Stimulated activated naive CD4-positive, alpha-beta T cell treated with Interleukin-2 at 50 U/mL for 16 hours (primary cell): Measurements from ENCODE around the gene CHMP3.

Experiments used
- DNase-seq: peaks from one replicate; lab custom pipeline; 2025; lab: John Stamatoyannopoulos, UW

The CHMP3 gene

DNA sequence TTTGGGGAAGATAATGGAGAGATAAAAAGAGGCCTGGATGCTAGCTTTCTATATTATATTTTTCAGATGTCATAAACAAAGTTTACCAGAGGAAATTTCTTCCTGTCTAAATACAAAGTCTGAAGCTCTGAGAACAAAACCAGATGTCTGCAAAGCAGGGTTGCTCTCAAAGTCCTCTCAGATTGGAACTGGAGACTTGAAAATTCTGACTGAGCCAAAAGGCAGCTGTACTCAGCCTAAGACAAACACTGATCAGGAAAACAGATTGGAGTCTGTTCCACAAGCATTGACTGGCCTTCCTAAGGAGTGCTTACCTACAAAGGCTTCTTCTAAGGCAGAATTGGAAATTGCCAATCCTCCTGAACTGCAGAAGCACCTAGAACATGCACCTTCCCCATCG, 96.9 kb downstream of the CHMP3 start:
- no peak for DNase-seq

DNA sequence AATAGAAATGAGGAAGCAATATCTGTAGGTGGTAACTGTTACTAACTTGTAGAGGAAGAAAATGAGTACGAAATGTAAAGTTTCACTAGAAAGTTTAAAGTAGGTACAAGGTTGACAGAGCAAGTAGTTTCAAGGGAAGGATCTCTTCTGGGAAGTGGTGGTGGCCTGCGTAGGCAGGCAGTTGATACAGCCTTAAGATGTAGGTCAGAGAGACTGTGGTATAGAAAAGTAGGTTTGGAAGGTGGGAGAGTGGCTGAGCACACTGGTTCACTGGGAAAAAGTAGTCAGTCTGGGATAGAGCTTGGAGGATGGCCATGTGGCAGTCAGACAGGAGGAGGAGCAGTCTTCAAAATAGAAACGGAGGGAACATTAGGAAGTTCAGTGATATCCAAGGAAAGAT, 98.6 kb downstream of the CHMP3 start:
- no peak for DNase-seq

DNA sequence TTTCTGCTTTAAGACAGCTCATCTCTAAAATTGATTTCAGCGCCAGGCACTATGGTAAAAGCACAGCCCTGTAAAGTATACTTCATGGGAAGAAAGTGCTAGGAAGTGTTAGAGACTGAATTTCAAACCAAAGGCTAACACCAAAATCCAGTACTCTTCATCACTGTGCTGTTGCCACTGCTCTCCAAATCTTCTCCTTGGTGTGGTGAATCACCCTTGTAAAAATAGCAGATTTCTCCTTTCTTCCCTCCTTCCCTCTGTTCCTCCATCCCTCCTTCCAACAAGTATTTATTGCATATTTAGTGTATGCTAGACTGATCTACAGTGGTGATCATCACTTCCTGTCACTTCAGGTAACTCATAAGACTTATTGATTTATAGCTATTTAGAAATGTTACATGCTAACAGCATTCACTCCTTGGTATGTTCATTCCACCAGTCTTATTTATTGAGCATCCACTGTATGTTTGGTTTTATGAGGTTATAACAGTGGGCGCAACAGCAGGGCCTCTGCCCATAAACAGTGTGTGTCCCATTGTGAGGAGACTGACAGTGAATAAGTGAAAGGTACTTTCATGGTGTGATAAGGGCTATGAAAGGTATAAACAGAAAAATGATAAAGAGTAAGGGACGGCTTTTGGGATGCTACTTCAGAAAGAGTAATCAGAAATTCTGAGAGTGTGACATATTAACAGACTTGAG, 102.0 kb downstream of the CHMP3 start:
- DNase-seq: no peak

DNA sequence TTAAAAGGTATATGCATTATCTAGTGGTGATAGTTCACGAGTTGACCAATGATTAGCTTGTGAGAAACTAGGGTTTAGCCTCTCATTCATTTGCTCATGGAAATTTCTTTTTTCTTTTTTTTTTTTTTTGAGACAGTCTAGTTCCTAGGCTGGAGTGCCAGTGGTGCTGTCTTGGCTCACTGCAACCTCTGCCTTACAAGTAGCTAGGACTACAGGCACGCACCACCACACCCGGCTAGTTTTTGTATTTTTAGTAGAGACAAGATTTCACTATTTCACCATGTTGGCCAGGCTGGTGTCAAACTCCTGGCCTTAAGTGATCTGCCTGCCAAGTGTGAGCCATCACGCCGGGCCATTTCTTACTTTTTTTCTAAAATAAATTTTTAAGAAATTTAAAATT, 108.1 kb downstream of the CHMP3 start:
- DNase-seq: no peak

DNA sequence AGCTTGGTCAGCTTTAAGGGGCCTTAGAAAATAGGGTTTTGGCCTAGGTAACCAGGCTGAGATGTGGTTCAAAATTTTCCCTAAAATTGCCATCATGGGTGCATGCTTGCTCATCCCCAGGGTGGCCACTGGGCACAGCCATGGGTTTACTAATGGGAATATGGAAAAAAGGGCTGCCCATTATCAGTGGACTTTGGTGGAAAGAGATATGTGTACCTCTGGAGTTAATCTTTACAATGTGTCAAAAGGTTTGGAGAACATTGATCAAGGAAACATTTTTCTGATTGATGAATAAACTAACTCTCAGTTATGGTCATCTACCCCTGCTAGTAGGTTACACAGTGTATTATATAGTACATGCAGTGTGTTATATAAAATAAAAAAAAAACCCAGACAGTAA, 109.0 kb downstream of the CHMP3 start:
- DNase-seq: no peak

DNA sequence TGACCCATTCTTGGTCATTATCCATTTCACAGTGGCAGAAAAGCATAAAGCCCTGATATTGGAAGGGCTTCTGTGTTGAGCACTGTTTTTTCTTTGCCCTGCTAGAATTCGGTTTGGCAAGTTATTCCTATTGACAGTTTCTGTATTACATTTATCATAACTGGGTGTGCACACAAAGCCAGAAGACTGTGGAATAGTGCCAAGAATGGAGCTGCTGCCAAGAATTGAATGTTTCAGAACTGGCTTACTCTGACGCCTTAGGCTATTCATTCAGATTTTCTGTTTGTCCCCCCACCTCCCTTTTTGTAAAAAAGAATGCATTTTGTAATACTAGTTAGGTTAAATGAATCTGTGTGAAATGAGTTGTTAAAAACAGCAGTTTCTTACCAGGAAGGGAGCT, 109.4 kb downstream of the CHMP3 start:
- DNase-seq: no peak
